Endothelial cell of umbilical vein (primary cell): ENCODE measurements around the gene GALNT2. TPM values are rescaled to one million over a fixed set of nuclear protein-coding genes. Genes with fewer than 3 reads are reported as not detected.

Experiments used
- BruUV-seq: library from RNA; stranded (reverse); fragments of 400-500 nt; replicated peaks from 2 replicates; lab custom pipeline; 2021; lab: Mats Ljungman, UMichigan
- CTCF ChIA-PET: fragments of 300-600, 350-600 bp; sonication (Branson Sonifier 250); formaldehyde crosslinking; loops from one replicate; lab custom pipeline; 2021; ENCODE audit warnings: antibody characterized with exemption, inconsistent platforms; lab: Charles Lee
- POLR2A ChIA-PET: fragments of 300-600, 350-600 bp; sonication (Branson Sonifier 250); formaldehyde crosslinking; loops from one replicate; lab custom pipeline; 2021; ENCODE audit warnings: antibody characterized with exemption, inconsistent platforms; lab: Charles Lee
- DNase-seq: peaks from one replicate; pipeline ENCODE4 v3.0.0-alpha.2; 2011; ENCODE audit warnings: low read depth, low spot score
- FAIRE-seq: peaks from 2 replicates; lab custom pipeline; 2011; peaks lifted over from hg19 to GRCh38; lab: Jason Lieb, UNC
- H2AFZ ChIP-seq: 2 replicates; pipeline ENCODE4 v1.6.0; 2012; ENCODE audit warnings: low read depth, low read length, control low read depth, inconsistent platforms
- H3K27ac ChIP-seq: 2 replicates; pipeline ENCODE4 v1.5.1; 2011; ENCODE audit warnings: low read depth, mild to moderate bottlenecking, control low read depth, low read length, moderate library complexity; ENCODE audit not compliant: insufficient read depth
- H3K27me3 ChIP-seq, 2 experiments: 2 replicates each; pipeline versions ENCODE4 v1.6.0 to v1.6.1; 2011; ENCODE audit warnings: low read length in 2 of 2, mixed read lengths in 1 of 2; ENCODE audit not compliant: control insufficient read depth in 2 of 2, insufficient read depth in 2 of 2
- H3K36me3 ChIP-seq, 2 experiments: 2 replicates in 1 of 2; 3 replicates in 1 of 2; pipeline ENCODE4 v1.5.1; 2011; ENCODE audit warnings: low read length in 2 of 2, mild to moderate bottlenecking in 1 of 2, moderate library complexity in 1 of 2; ENCODE audit not compliant: control insufficient read depth in 2 of 2, insufficient read depth in 2 of 2; ENCODE audit errors: extremely low read depth in 1 of 2
- H3K4me1 ChIP-seq: 3 replicates; pipeline ENCODE4 v1.5.1; 2011; ENCODE audit warnings: mild to moderate bottlenecking, low read length; ENCODE audit not compliant: control insufficient read depth, insufficient read depth; ENCODE audit errors: extremely low read depth
- H3K4me2 ChIP-seq: 2 replicates; pipeline ENCODE4 v1.6.1; 2011; ENCODE audit warnings: low read length, control low read depth, mixed read lengths; ENCODE audit not compliant: insufficient read depth
- H3K4me3 ChIP-seq, 3 experiments: fragments of 200-600 bp in 1 of 3; sonication (generic), shearing (Covaris generic) in 1 of 3; replicated peaks in 1 of 3; 2 replicates each; pipeline ENCODE4 v1.5.1; 2011 to 2016; ENCODE audit warnings: control low read depth in 3 of 3, low read length in 3 of 3, mild to moderate bottlenecking in 2 of 3, inconsistent platforms in 1 of 3, low read depth in 1 of 3, moderate library complexity in 1 of 3; ENCODE audit not compliant: insufficient read depth in 1 of 3
- H3K79me2 ChIP-seq: 2 replicates; pipeline ENCODE4 v1.6.0; 2012; ENCODE audit warnings: low read length, inconsistent platforms; ENCODE audit not compliant: control insufficient read depth, insufficient read depth
- H3K9ac ChIP-seq: replicated peaks from 2 replicates; pipeline ENCODE3; 2011; ENCODE audit warnings: low read length, control low read depth; ENCODE audit not compliant: insufficient read depth; ENCODE audit errors: extremely low read depth
- H3K9me1 ChIP-seq: replicated peaks from 3 replicates; pipeline ENCODE4 v1.6.0; 2011; ENCODE audit warnings: mild to moderate bottlenecking, low read length; ENCODE audit not compliant: control insufficient read depth, insufficient read depth; ENCODE audit errors: extremely low read depth
- H3K9me3 ChIP-seq: replicated peaks from 2 replicates; pipeline ENCODE4 v1.5.1; 2012; ENCODE audit warnings: low read length, inconsistent platforms; ENCODE audit not compliant: control insufficient read depth, insufficient read depth
- H4K20me1 ChIP-seq: replicated peaks from 2 replicates; pipeline ENCODE3; 2011; ENCODE audit warnings: mild to moderate bottlenecking, low read length; ENCODE audit not compliant: control insufficient read depth, insufficient read depth; ENCODE audit errors: extremely low read depth
- CTCF ChIP-seq, 2 donors: IDR thresholded peaks; 1 replicate in 1 of 2; 2 replicates in 1 of 2; pipeline ENCODE4 v1.5.1; 2011; ENCODE audit warnings: low read length in 2 of 2, mild to moderate bottlenecking in 2 of 2, moderate library complexity in 2 of 2, control low read depth in 1 of 2, inconsistent platforms in 1 of 2, low read depth in 1 of 2; ENCODE audit not compliant: insufficient read depth in 1 of 2; ENCODE audit errors: extremely low read depth in 1 of 2
- EZH2 ChIP-seq: IDR thresholded peaks from 2 replicates; pipeline ENCODE4 v1.6.1; 2012; ENCODE audit warnings: borderline replicate concordance, low read depth, mild to moderate bottlenecking, moderate library complexity, low read length, inconsistent platforms; ENCODE audit not compliant: severe bottlenecking
- FOS ChIP-seq: IDR thresholded peaks from 2 replicates; pipeline ENCODE4 v1.6.1; 2011; ENCODE audit warnings: mild to moderate bottlenecking, low read length, moderate library complexity, borderline replicate concordance; ENCODE audit not compliant: insufficient read depth
- GATA2 ChIP-seq: IDR thresholded peaks from 2 replicates; pipeline ENCODE4 v1.7.0; 2011; ENCODE audit warnings: low read depth, mild to moderate bottlenecking, moderate library complexity, mixed read lengths, low read length; ENCODE audit not compliant: insufficient read length, insufficient read depth
- MAX ChIP-seq: IDR thresholded peaks from 2 replicates; pipeline ENCODE4 v1.6.1; 2011; ENCODE audit not compliant: insufficient read depth, insufficient read length
- POLR2A ChIP-seq: IDR thresholded peaks from 2 replicates; pipeline ENCODE4 v1.6.1; 2012; ENCODE audit warnings: low read depth, mild to moderate bottlenecking, control low read depth, low read length
- POLR2AphosphoS5 ChIP-seq: IDR thresholded peaks from 2 replicates; pipeline ENCODE4 v1.6.1; 2012; ENCODE audit warnings: low read depth, mild to moderate bottlenecking, control low read depth, low read length, moderate library complexity; ENCODE audit not compliant: insufficient read depth
- dilution Hi-C: fragments of 300-500 bp; cut with MboI; formaldehyde crosslinking; loops from one replicate; pipeline ENCODE4 v1.15.0; 2019; ENCODE audit warnings: low sequenced_read_pairs; ENCODE audit not compliant: extremely low pct_ligation_motif_present
- intact Hi-C: fragments of 100-400 bp; cut with micrococcal nuclease; formaldehyde crosslinking; loops from one replicate; pipeline ENCODE4 v1.10.0; 2022
- polyA plus RNA-seq, 4 experiments: library from polyadenylated mRNA; depleted of rRNA in 3 of 4; stranded (reverse) in 3 of 4; unstranded in 1 of 4; fragments of >200 nt; gene quantifications; 2 replicates each; pipeline versions ENCODE4 v1.2.1 to v1.2.3, GENCODE V29; 2011 to 2012; ENCODE audit warnings: missing spikeins in 1 of 4
- total RNA-seq: library from RNA; stranded (reverse); gene quantifications from 2 replicates; pipeline ENCODE4 v1.2.3, GENCODE V29; 2021

The GALNT2 gene
- total and polyA plus RNA-seq, 2 donors (not counting 3 experiments of a cell fraction or from before 2014, with no cell fraction given): 56.3 to 77.5 TPM

GRCh38 chr1:230199554-230199953, 132.5 kb downstream of the GALNT2 start:
- no peaks in the 10 kb centered on the region for H3K9me1 ChIP-seq
- dilution Hi-C loops (no loop called here), intact Hi-C loops (no loop called here)
- H4K20me1 ChIP-seq: no peaks in the 10 kb centered on the region
- H2AFZ ChIP-seq: no peak overlapping the region
- H3K79me2 ChIP-seq: no peaks in the 10 kb centered on the region
- no peak for FAIRE-seq
- ChIA-PET POLR2A (no interaction called here), CTCF (interaction anchor here (0.9 to 2.0 kb wide), 2 partner anchors 15 to 16 kb away, joined by 3 to 6 read pairs; no protein-coding TSS in a partner anchor)
- no peaks in the 10 kb centered on the region for H3K9me3 ChIP-seq
- DNase-seq: no peak
- H3K36me3 ChIP-seq: no peaks in the 10 kb centered on the region
- no peak overlapping the region for H3K9ac ChIP-seq
- no TSS peak for BruUV-seq
- no peaks in the 10 kb centered on the region for H3K27me3 ChIP-seq
- no peak overlapping the region for H3K27ac ChIP-seq
- no peak for TF ChIP-seq EZH2
- no peak for TF ChIP-seq FOS
- no peak for TF ChIP-seq MAX
- no peak for TF ChIP-seq POLR2A
- no peak for TF ChIP-seq CTCF (IDR thresholded peaks at IDR 0.05; ENCODE audit: extremely low read depth in 1 of 2, insufficient read depth in 1 of 2, low read depth in 1 of 2, low read length in 2 of 2)
- TF ChIP-seq POLR2AphosphoS5: no peak
- TF ChIP-seq GATA2: no peak
- H3K4me3 ChIP-seq: no peak overlapping the region
- no peak overlapping the region for H3K4me2 ChIP-seq
- H3K4me1 ChIP-seq: no peaks in the 10 kb centered on the region
